Keratinocyte (primary cell): Measurements from ENCODE around the gene SS18L1.

Source experiments
- CTCF ChIP-seq, 3 experiments: IDR thresholded peaks in 1 of 3; conservative IDR thresholded peaks in 1 of 3; optimal IDR thresholded peaks in 1 of 3; 2 replicates in 2 of 3; 3 replicates in 1 of 3; pipeline versions ENCODE3 to v1.5.1; 2011; ENCODE audit warnings: low read length in 3 of 3, mild to moderate bottlenecking in 3 of 3, moderate library complexity in 2 of 3, control low read depth in 1 of 3, inconsistent platforms in 1 of 3; ENCODE audit not compliant: insufficient read depth in 2 of 3; ENCODE audit errors: extremely low read depth in 1 of 3
- EZH2 ChIP-seq: IDR thresholded peaks from one replicate; pipeline ENCODE4 v1.6.1; 2012; ENCODE audit warnings: inconsistent platforms, mild to moderate bottlenecking, low read length, moderate library complexity

- TF ChIP-seq CTCF (optimal IDR thresholded peaks at IDR 0.05 in 1 of 3, IDR thresholded peaks at IDR 0.05 in 1 of 3, conservative IDR thresholded peaks at IDR 0.05 in 1 of 3; ENCODE audit: extremely low read depth in 1 of 3, insufficient read depth in 2 of 3, low read length in 3 of 3) (no peak), EZH2 (no peak)
Observed at GRCh38 chr20:62230276-62230675, 86.7 kb downstream of the SS18L1 start.
